Activated CD4-positive, alpha-beta T cell treated with anti-CD3 and anti-CD28 coated beads for 36 hours (primary cell): ENCODE results near the gene INO80E. TPM values are rescaled to one million over a fixed set of nuclear protein-coding genes. Genes with fewer than 3 reads are reported as not detected.

ENCODE experiments used
- ATAC-seq: fragments of 200-7000 bp; cut with Tn5 transposase; one replicate; pipeline ENCODE4 v1.10.0; 2021; ENCODE audit warnings: mild to moderate bottlenecking, moderate library complexity
- CTCF ChIA-PET: fragments of 350-600 bp; sonication (Branson Sonifier 250); formaldehyde crosslinking; loops from one replicate; lab custom pipeline; 2021; ENCODE audit warnings: antibody characterized with exemption; lab: Charles Lee
- POLR2A ChIA-PET: fragments of 350-600 bp; sonication (Branson Sonifier 250); formaldehyde crosslinking; loops from one replicate; lab custom pipeline; 2021; ENCODE audit warnings: antibody characterized with exemption, inconsistent platforms; lab: Charles Lee
- DNase-seq: peaks from one replicate; pipeline ENCODE4 v3.0.0-alpha.2; 2020
- H3K27ac Mint-ChIP-seq: one replicate; pipeline ENCODE4 v1.8.0; 2021; ENCODE audit warnings: mixed read lengths
- H3K27me3 Mint-ChIP-seq: one replicate; pipeline ENCODE4 v1.8.0; 2021; ENCODE audit warnings: mixed read lengths
- H3K36me3 Mint-ChIP-seq: one replicate; pipeline ENCODE4 v1.8.0; 2021; ENCODE audit warnings: low read depth, mixed read lengths
- H3K4me1 Mint-ChIP-seq: one replicate; pipeline ENCODE4 v1.8.0; 2021; ENCODE audit warnings: mixed read lengths
- H3K4me3 Mint-ChIP-seq: one replicate; pipeline ENCODE4 v1.8.0; 2021; ENCODE audit warnings: mild to moderate bottlenecking, moderate library complexity, mixed read lengths
- H3K9me3 Mint-ChIP-seq: one replicate; pipeline ENCODE4 v1.8.0; 2021; ENCODE audit warnings: low read depth, mixed read lengths
- intact Hi-C, 2 experiments: fragments of 100-400 bp; cut with DNase I in 1 of 2; cut with micrococcal nuclease in 1 of 2; formaldehyde crosslinking; loops; one replicate each; pipeline versions ENCODE4 v1.14.2 to v1.15.1; 2022 to 2024; cut with DNase I, micrococcal nuclease
- total RNA-seq, 2 experiments: library from RNA; stranded (reverse); gene quantifications; one replicate each; pipeline ENCODE4 v1.2.3, GENCODE V29; 2021

Gene INO80E
- total RNA-seq, 2 experiments from 2014 or later, result 80.1 to 106 TPM

DNA sequence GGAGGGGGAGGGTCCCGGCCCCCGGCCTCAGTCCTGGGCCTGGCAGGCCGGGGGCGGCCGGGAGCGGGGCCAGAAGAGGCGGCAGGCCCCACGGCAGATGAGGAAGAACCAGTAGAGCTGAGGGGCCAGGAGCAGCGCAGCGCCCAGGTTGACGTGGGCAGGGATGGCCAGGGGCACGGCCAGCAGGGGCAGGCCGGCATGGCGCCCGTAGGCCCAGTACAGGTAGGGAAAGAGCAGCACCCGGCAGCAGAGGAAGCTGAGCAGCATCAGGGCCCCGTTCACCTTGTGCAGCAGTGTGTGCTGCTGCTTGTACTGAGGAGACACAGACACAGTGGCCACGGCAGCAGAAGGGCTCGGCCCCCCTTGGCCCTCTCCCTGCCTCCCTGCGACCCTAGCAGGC, 29.1 kb downstream of the INO80E start:
- no peak overlapping the region for H3K4me3 Mint-ChIP-seq
- H3K9me3 Mint-ChIP-seq, result no peaks in the 10 kb centered on the region
- H3K27me3 Mint-ChIP-seq, result peaks cover 33% of the 10 kb centered on the region
- CTCF ChIA-PET, result no interaction called here
- H3K36me3 Mint-ChIP-seq, result no peaks in the 10 kb centered on the region
- H3K4me1 Mint-ChIP-seq, result peaks cover 10% of the 10 kb centered on the region
- DNase-seq, result no peak
- ATAC-seq, result no peak
- POLR2A ChIA-PET, result no interaction called here
- intact Hi-C loops, result loop anchor here in 1 of 2 experiments (10.0 kb wide), 1 partner anchor 160 kb away; the partner anchor contains the start of gene CDIPT
- no peak overlapping the region for H3K27ac Mint-ChIP-seq

DNA sequence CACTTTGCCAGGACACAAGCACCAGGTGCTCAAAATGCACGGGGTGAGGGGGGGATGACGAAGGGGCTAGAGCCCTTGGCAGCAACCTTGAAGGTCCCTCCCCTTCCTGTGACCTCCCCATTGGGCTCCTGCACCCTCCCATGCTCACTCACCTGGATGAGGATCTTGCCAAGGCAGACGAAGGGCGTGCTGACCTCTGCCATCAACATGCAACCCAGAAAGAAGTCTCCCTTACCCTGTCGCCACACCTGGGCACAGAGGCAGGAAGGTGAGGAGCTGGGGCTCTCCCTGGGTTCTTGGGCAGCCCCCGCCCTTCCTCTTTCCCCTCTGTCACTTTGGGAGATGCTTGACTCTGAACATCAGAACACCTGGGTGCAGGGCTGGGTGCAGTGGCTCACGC, 29.5 kb downstream of the INO80E start:
- no peak for ATAC-seq
- ChIA-PET POLR2A (no interaction called here), CTCF (no interaction called here)
- Mint-ChIP-seq H3K36me3 (no peaks in the 10 kb centered on the region), H3K27ac (no peak overlapping the region), H3K27me3 (peaks cover 35% of the 10 kb centered on the region), H3K9me3 (no peaks in the 10 kb centered on the region), H3K4me3 (no peak overlapping the region), H3K4me1 (peaks cover 12% of the 10 kb centered on the region)
- no peak for DNase-seq
- intact Hi-C loops, result loop anchor here in 1 of 2 experiments (10.0 kb wide), 1 partner anchor 161 kb away; the partner anchor contains the start of gene CDIPT

DNA sequence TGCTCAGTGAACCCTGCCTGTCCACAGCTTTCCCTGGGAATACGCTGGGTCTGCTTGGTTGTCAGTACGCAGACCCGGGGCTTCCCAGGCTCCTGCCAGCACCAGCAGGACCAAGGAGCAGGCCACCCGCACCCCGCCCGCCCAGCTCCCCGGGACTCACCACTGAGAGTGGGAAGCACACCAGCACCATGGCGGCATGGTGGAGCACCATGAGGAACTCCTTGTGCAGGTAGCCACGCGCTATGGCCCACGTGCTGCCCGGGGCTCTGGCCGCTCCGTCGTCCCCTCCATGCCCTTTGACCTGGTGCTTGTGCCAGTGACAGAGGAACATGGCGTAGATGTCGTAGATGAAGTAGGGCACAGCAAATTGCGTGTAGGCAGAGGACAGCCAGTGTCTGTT, 30.4 kb downstream of the INO80E start:
- no peak overlapping the region for H3K27ac Mint-ChIP-seq
- ChIA-PET POLR2A (no interaction called here), CTCF (no interaction called here)
- peaks cover 4% of the 10 kb centered on the region for H3K4me1 Mint-ChIP-seq
- no peaks in the 10 kb centered on the region for H3K36me3 Mint-ChIP-seq
- peaks cover 37% of the 10 kb centered on the region for H3K27me3 Mint-ChIP-seq
- H3K4me3 Mint-ChIP-seq, result no peak overlapping the region
- H3K9me3 Mint-ChIP-seq, result no peaks in the 10 kb centered on the region
- intact Hi-C loops, result loop anchor here in 1 of 2 experiments (10.0 kb wide), 1 partner anchor 162 kb away; the partner anchor contains the start of gene CDIPT
- ATAC-seq (no peak), DNase-seq (no peak)

DNA sequence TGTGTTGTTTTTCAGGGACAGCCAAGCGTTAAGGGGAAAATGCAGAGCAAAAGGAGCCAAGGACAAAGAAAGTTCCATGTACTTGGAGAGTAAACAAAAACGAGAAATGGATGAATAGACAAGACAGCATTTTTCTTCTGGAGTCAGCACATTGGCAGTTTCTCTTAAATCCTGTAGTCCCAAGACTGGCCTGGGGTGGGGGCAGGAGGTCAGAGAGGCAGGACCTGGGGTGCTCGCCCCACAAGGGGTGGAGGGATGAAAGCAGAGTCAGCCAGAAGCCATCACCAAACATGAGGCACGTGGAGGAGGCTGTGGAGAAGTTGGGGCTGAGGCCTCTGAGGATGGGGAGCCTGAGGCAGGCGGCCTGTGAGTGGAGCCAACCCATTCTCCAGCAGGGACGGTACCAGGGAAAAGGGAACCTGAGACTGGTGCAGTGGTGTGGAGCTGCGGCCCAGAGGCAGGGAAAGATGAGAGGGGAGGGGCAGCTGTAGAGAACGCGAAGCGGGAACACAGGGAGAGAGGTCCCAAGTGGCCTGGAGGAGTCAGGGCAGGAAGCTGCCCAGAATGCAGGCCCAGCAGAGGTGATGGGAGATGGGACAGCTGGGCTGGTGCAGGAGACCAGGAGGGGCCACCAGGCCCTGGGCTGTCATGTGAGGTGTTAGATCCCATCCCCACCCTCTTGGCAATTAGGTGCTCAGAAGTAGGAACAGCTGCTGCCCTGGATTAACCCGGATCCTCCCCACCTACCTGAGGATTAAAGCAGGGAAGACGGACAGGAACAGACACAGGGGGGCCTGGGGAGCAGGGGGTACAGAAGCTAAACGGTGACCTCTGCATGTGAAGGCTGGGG, 31.8 kb downstream of the INO80E start:
- Mint-ChIP-seq H3K9me3 (no peaks in the 10 kb centered on the region), H3K36me3 (no peaks in the 10 kb centered on the region), H3K27me3 (peaks cover 43% of the 10 kb centered on the region), H3K27ac (no peak overlapping the region), H3K4me3 (no peak overlapping the region), H3K4me1 (peaks cover 7% of the 10 kb centered on the region)
- DNase-seq (no peak), ATAC-seq (no peak)
- ChIA-PET POLR2A (interaction anchor here (0.6 kb wide), 1 partner anchor 1145 kb away, joined by 3 read pairs; no protein-coding TSS in a partner anchor), CTCF (interaction anchor here (0.6 kb wide), 1 partner anchor 270 kb away, joined by 4 read pairs; no protein-coding TSS in a partner anchor)
- intact Hi-C loops, result loop anchor here in 1 of 2 experiments (10.0 kb wide), 1 partner anchor 163 kb away; the partner anchor contains the start of gene CDIPT

DNA sequence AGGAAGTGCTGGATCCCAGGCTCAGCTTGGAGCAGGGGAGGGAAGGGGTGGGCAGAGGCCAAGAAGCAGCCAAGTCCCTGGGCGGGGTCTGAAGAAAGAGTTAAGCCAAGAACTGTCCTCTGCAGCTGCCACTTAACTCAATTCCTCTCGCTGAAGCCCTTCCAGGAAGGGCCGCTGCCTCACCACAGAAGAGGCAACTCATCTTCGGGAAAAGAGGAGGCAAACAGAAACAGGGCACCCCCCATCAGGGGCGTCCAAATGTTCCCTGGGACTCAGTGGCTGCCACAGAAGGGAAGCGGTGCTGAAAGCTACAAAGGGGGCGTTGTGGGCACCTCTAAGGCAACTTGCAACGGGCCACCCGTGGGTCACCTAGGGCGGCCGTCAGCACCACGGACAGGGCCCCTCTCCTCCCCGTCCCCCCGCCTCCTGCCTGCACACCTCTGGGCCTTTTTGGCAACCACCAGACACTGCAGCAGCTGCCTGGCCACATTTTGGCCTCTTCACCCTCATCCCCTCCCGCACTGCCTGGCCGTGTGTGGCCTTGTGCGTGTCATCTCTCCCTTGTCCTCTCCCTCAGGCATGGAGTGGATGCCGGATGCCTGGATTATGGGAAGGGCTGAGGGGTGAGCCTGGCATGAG, 32.5 kb downstream of the INO80E start:
- ATAC-seq (no peak), DNase-seq (peak; percentile 57)
- H3K9me3 Mint-ChIP-seq, result no peaks in the 10 kb centered on the region
- no peaks in the 10 kb centered on the region for H3K36me3 Mint-ChIP-seq
- H3K27ac Mint-ChIP-seq, result no peak overlapping the region
- intact Hi-C loops, result loop anchor here in 1 of 2 experiments (10.0 kb wide), 1 partner anchor 164 kb away; the partner anchor contains the start of gene CDIPT
- H3K4me1 Mint-ChIP-seq, result peaks cover 7% of the 10 kb centered on the region
- ChIA-PET CTCF (interaction anchor here (0.6 kb wide), 1 partner anchor 270 kb away, joined by 4 read pairs; no protein-coding TSS in a partner anchor), POLR2A (interaction anchor here (0.6 kb wide), 1 partner anchor 1146 kb away, joined by 3 read pairs; no protein-coding TSS in a partner anchor)
- H3K4me3 Mint-ChIP-seq, result no peak overlapping the region
- peaks cover 43% of the 10 kb centered on the region for H3K27me3 Mint-ChIP-seq

DNA sequence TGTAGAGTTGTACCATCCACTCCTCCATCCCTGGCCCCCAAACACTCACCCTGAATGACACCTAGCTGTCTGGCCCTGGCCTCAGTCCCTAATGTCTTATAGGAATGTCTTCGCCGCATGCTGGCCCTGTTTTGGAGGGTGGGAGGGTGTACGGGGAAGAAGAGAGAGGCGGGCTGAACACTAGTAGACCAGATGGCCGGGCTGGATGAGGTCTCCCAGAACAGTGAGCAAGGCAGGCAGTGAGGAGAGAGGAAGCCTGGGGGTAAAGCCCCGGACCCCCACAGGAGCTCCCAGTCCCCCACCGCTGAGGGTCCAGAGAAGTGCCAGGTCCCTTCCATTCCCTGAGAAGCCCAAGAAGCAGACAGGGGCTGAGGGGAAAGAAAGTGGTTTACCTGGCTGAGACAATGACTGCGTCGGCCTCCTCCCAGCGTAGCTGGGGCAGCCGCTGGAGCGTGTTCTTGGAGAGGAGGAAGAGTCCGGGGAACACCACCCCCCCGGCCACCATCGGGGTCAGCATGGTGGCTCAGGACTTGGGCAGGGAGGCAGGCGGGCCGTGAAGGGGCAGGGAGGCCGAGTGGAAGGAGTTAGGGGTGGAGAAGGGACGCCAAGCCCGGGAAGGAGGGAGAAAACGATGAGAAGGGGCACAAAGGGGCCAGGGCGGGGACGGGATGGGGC, 34.1 kb downstream of the INO80E start:
- Mint-ChIP-seq H3K9me3 (no peaks in the 10 kb centered on the region), H3K27ac (no peak overlapping the region), H3K27me3 (peaks cover 46% of the 10 kb centered on the region), H3K4me1 (peaks cover 8% of the 10 kb centered on the region), H3K4me3 (no peak overlapping the region), H3K36me3 (no peaks in the 10 kb centered on the region)
- intact Hi-C loops, result no loop called here
- POLR2A ChIA-PET, result no interaction called here
- DNase-seq (no peak), ATAC-seq (no peak)
- CTCF ChIA-PET, result interaction anchor here (0.5 to 4.5 kb wide), 4 partner anchors 18 to 348 kb away, joined by 3 to 22 read pairs (median 3); partner anchors contain the start of gene TBX6

DNA sequence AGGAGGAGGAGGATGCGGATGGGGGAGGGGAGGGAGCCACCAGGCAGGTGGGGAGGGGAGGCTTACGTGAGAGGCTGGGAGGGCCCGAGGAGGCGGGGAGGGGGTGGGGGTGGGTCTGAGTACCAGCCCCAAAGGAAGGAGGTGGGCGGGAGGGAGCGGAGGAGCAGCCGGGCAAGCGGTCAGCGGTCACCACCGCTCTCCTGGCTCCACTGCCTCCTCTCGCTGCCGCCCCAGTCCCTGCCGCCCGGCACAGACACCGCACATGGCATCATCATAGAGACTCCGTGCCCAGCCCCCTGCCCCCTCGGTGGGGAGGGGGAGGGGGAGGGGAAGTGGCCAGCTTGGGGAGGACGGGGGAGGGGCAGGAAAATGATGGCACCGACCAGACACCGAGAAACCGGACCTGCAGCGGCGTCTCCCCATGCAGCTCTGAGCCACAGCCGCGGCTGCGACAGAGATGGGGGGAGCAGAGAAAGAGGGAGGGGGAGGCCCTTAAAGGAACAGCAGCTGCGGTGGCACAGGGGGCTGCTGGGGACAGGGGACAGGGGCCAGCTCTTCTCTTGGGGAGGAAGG, 34.9 kb downstream of the INO80E start, which contains the start of gene TLCD3B:
TLCD3B (minus strand) TSS at position 431 of the 573 bp plus-strand sequence. CDS start 744 bp downstream, outside the sequence.
- no peaks in the 10 kb centered on the region for H3K9me3 Mint-ChIP-seq
- no peak within 1 kb of the TSS for H3K27ac Mint-ChIP-seq
- peak within 1 kb of the TSS; percentile 8 for H3K4me3 Mint-ChIP-seq
- H3K36me3 Mint-ChIP-seq, result no peaks in the 10 kb centered on the region
- POLR2A ChIA-PET, result no interaction called here
- no peak for ATAC-seq
- peaks cover 8% of the 10 kb centered on the region for H3K4me1 Mint-ChIP-seq
- intact Hi-C loops, result no loop called here
- DNase-seq, result no peak
- CTCF ChIA-PET, result interaction anchor here (0.7 to 4.5 kb wide), 11 partner anchors 8 to 331 kb away, joined by 3 to 22 read pairs (median 5); partner anchors contain the start of genes ASPHD1, C16orf92, SEZ6L2 and TMEM219
- peaks cover 46% of the 10 kb centered on the region for H3K27me3 Mint-ChIP-seq

DNA sequence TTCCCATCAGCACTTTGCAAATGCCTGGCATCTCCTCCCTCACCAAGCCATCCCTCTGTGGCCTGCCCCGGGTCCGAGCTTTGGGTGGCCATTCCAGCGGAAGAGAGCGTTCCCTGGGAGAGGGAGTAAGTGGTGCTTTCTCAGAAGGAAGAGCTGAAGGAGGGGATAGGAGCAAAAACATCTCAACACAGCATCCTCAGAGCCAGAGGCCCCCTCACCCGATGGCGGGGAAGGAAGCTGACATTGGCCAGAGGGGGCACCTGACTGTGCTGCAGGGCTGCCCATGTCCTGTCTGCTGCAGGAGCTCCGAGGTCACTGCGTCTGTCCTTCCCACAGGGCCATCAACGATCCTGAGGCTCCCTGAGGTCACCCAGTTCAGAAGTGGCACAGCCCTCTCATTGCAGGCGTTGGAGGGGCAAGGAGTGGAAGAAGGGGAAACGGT, 35.5 kb downstream of the INO80E start:
- H3K27me3 Mint-ChIP-seq, result peaks cover 45% of the 10 kb centered on the region
- ATAC-seq (no peak), DNase-seq (no peak)
- no peaks in the 10 kb centered on the region for H3K36me3 Mint-ChIP-seq
- intact Hi-C loops, result no loop called here
- no peak overlapping the region for H3K4me3 Mint-ChIP-seq
- ChIA-PET POLR2A (no interaction called here), CTCF (interaction anchor here (0.6 to 4.5 kb wide), 28 partner anchors 8 to 351 kb away, joined by 3 to 22 read pairs (median 4); partner anchors contain the start of genes ALDOA, ASPHD1, C16orf92 and KCTD13)
- no peaks in the 10 kb centered on the region for H3K9me3 Mint-ChIP-seq
- no peak overlapping the region for H3K27ac Mint-ChIP-seq
- peaks cover 8% of the 10 kb centered on the region for H3K4me1 Mint-ChIP-seq

DNA sequence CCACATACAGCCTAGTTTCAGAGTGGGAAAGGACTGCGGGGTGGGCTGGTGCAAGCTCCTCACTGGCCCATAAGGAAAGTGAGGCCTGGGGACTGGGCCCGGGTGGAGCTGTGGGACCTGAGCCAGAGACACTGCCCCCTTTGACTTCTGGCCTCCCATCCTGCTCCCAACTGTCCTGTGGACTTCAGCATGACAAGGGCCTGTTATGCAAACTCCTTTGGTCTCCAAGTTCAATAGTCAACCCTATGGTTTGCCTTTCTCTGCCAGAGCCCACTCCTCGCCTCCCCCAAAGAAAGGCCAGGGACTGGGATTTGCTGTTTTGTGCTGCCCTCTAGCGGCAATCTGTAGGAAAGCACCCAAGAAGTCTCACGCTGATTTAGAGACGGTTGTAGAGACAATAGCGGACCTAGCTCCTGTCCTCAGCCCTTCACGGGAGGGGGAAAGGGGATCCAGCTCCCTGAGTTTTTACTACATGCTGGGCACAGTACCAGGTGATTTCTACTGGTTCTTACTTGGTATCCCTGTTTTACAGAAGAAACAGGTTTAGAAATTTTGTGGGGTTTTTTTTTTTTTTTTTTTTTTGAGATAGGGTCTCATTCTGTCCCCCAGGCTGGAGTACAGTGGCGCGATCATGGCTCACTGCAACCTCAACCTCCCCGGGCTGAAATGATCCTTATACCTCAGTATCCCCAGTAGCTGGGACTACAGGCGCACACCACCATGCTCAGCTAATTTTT, 36.2 kb downstream of the INO80E start:
- ChIA-PET CTCF (interaction anchor here (0.6 to 4.5 kb wide), 37 partner anchors 7 to 352 kb away, joined by 3 to 22 read pairs (median 4); partner anchors contain the start of genes ALDOA, ASPHD1, C16orf92 and KCTD13), POLR2A (no interaction called here)
- Mint-ChIP-seq H3K4me3 (peak overlapping the region; percentile 8), H3K9me3 (no peaks in the 10 kb centered on the region), H3K4me1 (peaks cover 8% of the 10 kb centered on the region), H3K36me3 (no peaks in the 10 kb centered on the region), H3K27me3 (peaks cover 38% of the 10 kb centered on the region), H3K27ac (no peak overlapping the region)
- intact Hi-C loops, result loop anchor here in 1 of 2 experiments (1.0 kb wide), 2 partner anchors 169 to 332 kb away; partner anchors contain the start of gene CDIPT
- ATAC-seq (peak; percentile 62), DNase-seq (peak; percentile 80)

DNA sequence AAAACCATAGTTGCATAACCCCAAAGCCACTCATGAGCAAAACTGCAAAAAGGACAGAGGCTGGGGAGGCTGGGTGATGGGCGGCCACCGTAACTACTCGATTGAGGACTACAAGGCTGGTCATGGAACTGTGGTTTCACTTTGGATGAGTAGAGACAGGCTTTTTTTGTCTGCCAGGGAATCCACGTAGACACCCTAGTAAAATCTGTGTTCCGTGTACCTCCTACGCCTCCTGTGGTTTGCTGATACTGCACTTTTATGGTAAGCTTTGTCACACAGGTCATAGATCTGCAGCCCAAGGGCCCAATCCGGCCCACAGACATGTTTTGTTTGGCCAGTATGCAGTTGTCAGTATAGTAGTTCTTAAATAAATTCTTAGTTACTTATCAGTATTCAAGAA, 37.2 kb downstream of the INO80E start:
- ATAC-seq, result peak; percentile 71

More for the DNA sequence above, 37.2 kb downstream of the INO80E start:
- H3K27me3 Mint-ChIP-seq, result peaks cover 28% of the 10 kb centered on the region
- H3K36me3 Mint-ChIP-seq, result no peaks in the 10 kb centered on the region
- H3K27ac Mint-ChIP-seq, result no peak overlapping the region
- no peaks in the 10 kb centered on the region for H3K9me3 Mint-ChIP-seq
- ChIA-PET POLR2A (no interaction called here), CTCF (interaction anchor here (0.9 to 4.5 kb wide), 10 partner anchors 10 to 185 kb away, joined by 3 to 22 read pairs (median 5); partner anchors contain the start of gene C16orf92)
- DNase-seq, result peak; percentile 49
- no peak overlapping the region for H3K4me3 Mint-ChIP-seq
- intact Hi-C loops, result no loop called here
- H3K4me1 Mint-ChIP-seq, result peaks cover 8% of the 10 kb centered on the region
